Tibial nerve (tissue), 4 donors: ENCODE data around the gene ATG5. TPM values are rescaled to one million over a fixed set of nuclear protein-coding genes. Genes with fewer than 3 reads are reported as not detected.

Experiments
- DNase-seq, 2 donors: peaks; one replicate each; pipeline ENCODE4 v3.0.0-alpha.2; 2019; ENCODE audit warnings: low spot score in 2 of 2
- H3K27ac ChIP-seq, 4 donors: fragments of 200-600 bp; sonication (generic) in 3 of 4; one replicate each; pipeline ENCODE4 v1.5.1; 2017 to 2019; ENCODE audit warnings: mild to moderate bottlenecking in 1 of 4
- H3K27me3 ChIP-seq, 2 donors: fragments of 200-600 bp; sonication (generic) in 1 of 2; one replicate each; pipeline versions ENCODE4 v1.5.1 to v1.6.0; 2017 to 2019
- H3K36me3 ChIP-seq, 3 donors: fragments of 200-600 bp; sonication (generic); one replicate each; pipeline ENCODE4 v1.5.1; 2018 to 2019
- H3K4me1 ChIP-seq, 4 donors: fragments of 200-600 bp; sonication (generic) in 3 of 4; one replicate each; pipeline ENCODE4 v1.5.1; 2017 to 2019
- H3K4me3 ChIP-seq, 4 donors: fragments of 200-600 bp; sonication (generic) in 3 of 4; one replicate each; pipeline ENCODE4 v1.5.1; 2017 to 2019; ENCODE audit warnings: mild to moderate bottlenecking in 1 of 4, moderate library complexity in 1 of 4
- H3K9me3 ChIP-seq, 4 donors: fragments of 200-600 bp; sonication (generic) in 3 of 4; one replicate each; pipeline ENCODE4 v1.5.1; 2017 to 2019
- CTCF ChIP-seq, 5 experiments: fragments of 200-600 bp in 3 of 5; fragments of 450-650 bp in 2 of 5; sonication (generic) in 3 of 5; IDR thresholded peaks; one replicate each; pipeline ENCODE4 v1.5.1; 2016 to 2019; ENCODE audit warnings: antibody characterized with exemption in 5 of 5, mild to moderate bottlenecking in 3 of 5, moderate library complexity in 2 of 5
- EP300 ChIP-seq, 2 donors: sonication (generic); formaldehyde crosslinking; IDR thresholded peaks; one replicate each; pipeline ENCODE4 v1.6.1; 2017; ENCODE audit warnings: antibody characterized with exemption in 2 of 2, mild to moderate bottlenecking in 1 of 2
- POLR2A ChIP-seq, 2 donors: fragments of 450-650 bp; IDR thresholded peaks; one replicate each; pipeline ENCODE4 v1.6.1; 2017; ENCODE audit warnings: antibody characterized with exemption in 2 of 2, mild to moderate bottlenecking in 2 of 2, moderate library complexity in 2 of 2
- WGBS, 2 donors: methylation state at CpG; one replicate each; pipeline ENCODE4 v1.1.5; 2018; 5-methylcytosine and 5-hydroxymethylcytosine counted together
- total RNA-seq, 4 donors: library from RNA; depleted of rRNA; stranded (reverse); fragments of >200 nt; gene quantifications; one replicate each; pipeline ENCODE4 v1.1.0, GENCODE V29; 2016

The ATG5 gene
- total RNA-seq, 4 donors from 2014 or later = 25.5 to 39.1 (median 35.7) TPM

DNA sequence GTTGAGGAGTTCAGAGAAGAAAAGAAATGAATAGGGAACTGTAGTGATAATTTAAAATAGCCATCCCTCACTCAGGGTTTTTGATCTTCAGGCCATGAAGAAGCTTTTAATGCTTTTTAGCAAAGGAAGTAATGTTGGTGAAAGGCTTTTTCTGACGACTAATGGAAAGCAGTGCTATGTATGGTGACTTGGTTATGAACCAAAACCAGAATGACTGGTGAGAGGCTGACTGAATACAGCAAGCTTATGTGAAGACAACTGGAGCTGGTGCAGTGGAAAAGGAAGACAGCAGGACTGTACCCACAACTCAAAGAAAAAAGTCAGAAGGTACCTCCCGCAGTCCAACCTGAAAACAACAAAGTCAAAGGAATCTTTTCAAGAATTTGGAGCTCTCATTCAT is 120.6 kb downstream of the ATG5 start:
- H3K27ac ChIP-seq = no peak overlapping the region
- H3K27me3 ChIP-seq = no peaks in the 10 kb centered on the region
- 74 to 76% methylated on average over 2 of the region's 2 CpGs for WGBS, 2 donors
- H3K4me3 ChIP-seq = no peak overlapping the region
- DNase-seq = no peak
- peaks cover 0 to 25% (median 0%) of the 10 kb centered on the region in 3 donors for H3K36me3 ChIP-seq
- TF ChIP-seq POLR2A (IDR thresholded peaks at IDR 0.05) (no peak), EP300 (IDR thresholded peaks at IDR 0.05) (no peak), CTCF (IDR thresholded peaks at IDR 0.05) (no peak)
- H3K9me3 ChIP-seq = no peaks in the 10 kb centered on the region
- no peaks in the 10 kb centered on the region for H3K4me1 ChIP-seq

DNA sequence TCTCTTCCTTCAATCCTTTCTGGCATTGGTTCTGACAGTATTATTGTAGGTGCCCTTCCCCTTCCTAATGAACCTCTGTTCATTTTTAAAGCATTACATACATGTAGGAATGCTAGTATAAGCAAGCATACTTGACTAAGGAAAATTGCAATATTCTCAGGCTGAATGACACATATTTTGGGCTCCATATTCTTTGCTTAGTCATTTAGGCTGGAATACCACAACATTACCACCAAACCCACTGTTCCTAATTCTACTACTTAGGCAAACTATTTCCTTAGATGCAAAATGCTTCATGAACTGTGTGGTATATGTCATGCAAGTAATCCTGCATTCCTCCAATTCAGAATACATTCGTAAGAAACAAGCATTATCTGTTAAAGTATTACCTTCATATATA is 125.6 kb downstream of the ATG5 start:
- Histone ChIP-seq H3K27ac (no peak overlapping the region), H3K36me3 (peaks cover 0 to 32% (median 0%) of the 10 kb centered on the region in 3 donors), H3K4me3 (no peak overlapping the region), H3K9me3 (no peaks in the 10 kb centered on the region), H3K27me3 (no peaks in the 10 kb centered on the region), H3K4me1 (peaks cover 0 to 3% (median 0%) of the 10 kb centered on the region in 4 donors)
- no peak for DNase-seq
- TF ChIP-seq CTCF (IDR thresholded peaks at IDR 0.05) = no peak
- TF ChIP-seq POLR2A (IDR thresholded peaks at IDR 0.05) = no peak
- no peak for TF ChIP-seq EP300 (IDR thresholded peaks at IDR 0.05)
- 97 to 98% methylated on average over 1 of the region's 1 CpG for WGBS, 2 donors

GRCh38 chr6:106199331-106199730 is 126.2 kb downstream of the ATG5 start:
- H3K4me1 ChIP-seq = peaks cover 0 to 3% (median 0%) of the 10 kb centered on the region in 4 donors
- no peak overlapping the region for H3K4me3 ChIP-seq
- H3K36me3 ChIP-seq = peaks cover 0 to 32% (median 0%) of the 10 kb centered on the region in 3 donors
- DNase-seq = no peak
- H3K27ac ChIP-seq = no peak overlapping the region
- no peak for TF ChIP-seq POLR2A (IDR thresholded peaks at IDR 0.05)
- no peak for TF ChIP-seq CTCF (IDR thresholded peaks at IDR 0.05)
- TF ChIP-seq EP300 (IDR thresholded peaks at IDR 0.05) = no peak
- 83 to 86% methylated on average over 1 of the region's 1 CpG for WGBS, 2 donors
- H3K9me3 ChIP-seq = no peaks in the 10 kb centered on the region
- no peaks in the 10 kb centered on the region for H3K27me3 ChIP-seq

GRCh38 chr6:106197441-106197840 is 128.1 kb downstream of the ATG5 start:
- 86 to 93% methylated on average over 4 of the region's 4 CpGs for WGBS, 2 donors
- Histone ChIP-seq H3K27ac (no peak overlapping the region), H3K4me1 (peaks cover 0 to 3% (median 0%) of the 10 kb centered on the region in 4 donors), H3K36me3 (peaks cover 0 to 29% (median 0%) of the 10 kb centered on the region in 3 donors), H3K27me3 (no peaks in the 10 kb centered on the region), H3K9me3 (no peaks in the 10 kb centered on the region), H3K4me3 (no peak overlapping the region)
- DNase-seq = no peak
- no peak for TF ChIP-seq EP300 (IDR thresholded peaks at IDR 0.05)

DNA sequence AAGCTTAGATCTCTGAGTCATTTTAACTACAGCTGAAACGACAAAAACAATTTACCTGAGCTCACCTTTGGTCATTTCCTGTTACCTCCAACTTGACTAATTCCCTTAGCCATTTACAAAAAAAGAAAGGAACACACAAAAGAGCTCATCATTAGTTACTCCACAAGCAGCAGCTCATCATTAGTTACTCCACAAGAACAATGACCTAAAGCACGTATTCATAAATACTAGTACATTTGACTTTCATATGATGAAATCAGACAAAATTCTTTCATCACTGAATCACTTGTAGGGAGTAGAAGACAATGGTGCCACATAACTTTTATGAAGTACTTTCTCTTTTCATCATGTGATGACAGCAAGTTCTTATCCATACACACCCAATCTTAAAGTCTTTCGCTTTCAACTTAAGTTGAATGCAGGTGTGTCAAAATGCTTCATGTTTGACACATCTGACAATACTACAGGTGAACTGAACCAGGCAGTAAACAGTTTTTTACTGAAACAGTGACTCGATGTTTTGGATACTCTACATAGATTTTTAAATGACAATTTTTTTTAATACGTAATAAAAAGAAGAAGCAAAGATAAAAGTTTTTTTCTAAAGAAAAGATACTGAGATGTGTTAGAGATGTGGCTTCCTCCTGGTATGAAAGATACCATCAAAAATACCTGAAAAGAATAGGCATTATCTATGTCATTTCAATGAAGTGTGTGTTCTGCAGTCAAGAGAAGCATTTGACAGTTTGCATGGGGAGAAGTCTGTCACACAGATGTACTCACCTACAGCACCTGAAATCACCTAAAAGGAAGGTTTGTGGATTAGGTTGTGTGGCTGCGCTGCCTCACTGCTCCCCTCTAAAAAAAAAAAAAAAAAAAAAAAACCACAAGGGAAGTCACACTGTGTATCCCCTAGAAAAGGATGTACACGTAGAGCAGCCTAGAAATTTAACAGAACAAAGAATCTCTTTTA is 130.3 kb downstream of the ATG5 start:
- WGBS, 2 donors = 88 to 93% methylated on average over 7 of the region's 7 CpGs
- Histone ChIP-seq H3K4me3 (no peak overlapping the region), H3K4me1 (peaks cover 0 to 3% (median 0%) of the 10 kb centered on the region in 4 donors), H3K36me3 (peaks cover 0 to 19% (median 0%) of the 10 kb centered on the region in 3 donors), H3K27ac (no peak overlapping the region), H3K9me3 (no peaks in the 10 kb centered on the region), H3K27me3 (no peaks in the 10 kb centered on the region)
- TF ChIP-seq CTCF (IDR thresholded peaks at IDR 0.05) (no peak), EP300 (IDR thresholded peaks at IDR 0.05) (no peak), POLR2A (IDR thresholded peaks at IDR 0.05) (no peak)
- no peak for DNase-seq
